A549 (cell line): ENCODE results near the gene NCEH1. TPM values are rescaled to one million over a fixed set of nuclear protein-coding genes. Genes with fewer than 3 reads are reported as not detected.
A peak's percentile ranks its signal among the peaks of the same experiment; 100 is the strongest.

Experiments
- ATAC-seq, 2 experiments: fragments of 200-7000 bp in 1 of 2; fragments of >200 bp in 1 of 2; cut with Nextera tagmentation in 1 of 2; cut with Tn5 transposase in 1 of 2; 3 replicates each; pipeline versions ENCODE4 v1.8.0 to v1.9.1; 2018 to 2020; ENCODE audit warnings: mild to moderate bottlenecking in 1 of 2, moderate library complexity in 1 of 2
- CTCF ChIA-PET: fragments of 300-600 bp; sonication (Branson Sonifier 250); formaldehyde crosslinking; extraction: SDS; loops from one replicate; lab custom pipeline; 2021; ENCODE audit warnings: antibody characterized with exemption, inconsistent platforms; lab: Yijun Ruan, JAX
- POLR2A ChIA-PET: fragments of 350-600 bp; formaldehyde crosslinking; extraction: SDS; loops from one replicate; lab custom pipeline; 2021; ENCODE audit warnings: antibody characterized with exemption, inconsistent platforms; lab: Yijun Ruan, JAX
- DNase-seq, 2 experiments: peaks; one replicate each; pipeline versions ENCODE4 v3.0.0 to v3.0.0-alpha.2; 2011 to 2016; ENCODE audit warnings: low read depth in 1 of 2, low spot score in 1 of 2
- FAIRE-seq: peaks from 2 replicates; lab custom pipeline; 2011; peaks lifted over from hg19 to GRCh38; lab: Jason Lieb, UNC
- H3K27ac ChIP-seq, 2 experiments: fragments of >200 bp; sonication (Bioruptor Twin); formaldehyde crosslinking; 3 replicates each; pipeline ENCODE4 v1.5.1; 2016 to 2017
- H3K4me1 ChIP-seq: fragments of >200 bp; sonication (Bioruptor Twin); formaldehyde crosslinking; 3 replicates; pipeline ENCODE4 v1.6.1; 2016
- H3K4me2 ChIP-seq: fragments of >200 bp; sonication (Bioruptor Twin); formaldehyde crosslinking; 3 replicates; pipeline ENCODE4 v1.6.1; 2016
- H3K4me3 ChIP-seq: fragments of >200 bp; sonication (Bioruptor Twin); formaldehyde crosslinking; 3 replicates; pipeline ENCODE4 v1.5.1; 2016
- H3K9me3 ChIP-seq: fragments of >200 bp; sonication (Bioruptor Twin); formaldehyde crosslinking; 3 replicates; pipeline ENCODE4 v1.6.1; 2016
- ATOH8 ChIP-seq: fragments of 250-450 bp; sonication (Bioruptor Pico); IDR thresholded peaks from 2 replicates; pipeline ENCODE4 v1.5.0; 2020; ENCODE audit warnings: low read depth, mild to moderate bottlenecking, moderate library complexity
- CBX2 ChIP-seq: fragments of 200-600 bp; sonication (generic); IDR thresholded peaks from 2 replicates; pipeline ENCODE4 v1.6.1; 2016; ENCODE audit warnings: low read depth, mild to moderate bottlenecking, borderline replicate concordance
- EHMT2 ChIP-seq: fragments of 200-600 bp; sonication (generic); IDR thresholded peaks from 2 replicates; pipeline ENCODE4 v1.6.1; 2016; ENCODE audit warnings: antibody characterized with exemption, low read depth, mild to moderate bottlenecking, moderate library complexity
- EP300 ChIP-seq, 2 experiments: fragments of >200 bp; sonication (Bioruptor Twin); formaldehyde crosslinking; IDR thresholded peaks; 2 replicates in 1 of 2; 3 replicates in 1 of 2; pipeline ENCODE4 v1.6.1; 2016 to 2017
- ESRRA ChIP-seq: fragments of 150-350 bp; IDR thresholded peaks from 2 replicates; pipeline ENCODE4 v1.6.1; 2014; ENCODE audit warnings: mild to moderate bottlenecking, low read length, borderline replicate concordance
- FOXS1 ChIP-seq: fragments of 250-450 bp; sonication (Bioruptor Pico); IDR thresholded peaks from 2 replicates; pipeline ENCODE4 v1.5.0; 2020; ENCODE audit warnings: mild to moderate bottlenecking, moderate library complexity
- HDAC2 ChIP-seq: fragments of 200-600 bp; sonication (generic); IDR thresholded peaks from 2 replicates; pipeline ENCODE4 v1.6.1; 2016
- HES2 ChIP-seq: fragments of >200 bp; sonication (Bioruptor Twin); formaldehyde crosslinking; IDR thresholded peaks from 2 replicates; pipeline ENCODE4 v1.6.1; 2016
- HOXA7 ChIP-seq: fragments of 250-450 bp; sonication (Bioruptor Pico); IDR thresholded peaks from 2 replicates; pipeline ENCODE4 v1.5.0; 2020; ENCODE audit warnings: mild to moderate bottlenecking, moderate library complexity
- JUN ChIP-seq, 2 experiments: fragments of >200 bp; sonication (Bioruptor Twin); formaldehyde crosslinking; IDR thresholded peaks; 2 replicates in 1 of 2; 3 replicates in 1 of 2; pipeline ENCODE4 v1.6.1; 2016 to 2017
- MAFK ChIP-seq: fragments of 450-650 bp; IDR thresholded peaks from 2 replicates; pipeline ENCODE4 v1.6.1; 2014; ENCODE audit not compliant: partially characterized antibody
- MAZ ChIP-seq: fragments of 150-350 bp; IDR thresholded peaks from 2 replicates; pipeline ENCODE4 v1.6.1; 2014; ENCODE audit warnings: antibody characterized with exemption, low read depth, low read length, borderline replicate concordance
- NFE2L2 ChIP-seq: fragments of 150-350 bp; conservative IDR thresholded peaks from 2 replicates; pipeline ENCODE4 v1.6.1; 2014; ENCODE audit warnings: low read length
- RARB ChIP-seq: fragments of 250-450 bp; sonication (Bioruptor Pico); IDR thresholded peaks from 2 replicates; pipeline ENCODE4 v1.8.0; 2021; ENCODE audit warnings: mild to moderate bottlenecking, moderate library complexity
- SMC3 ChIP-seq: fragments of >200 bp; sonication (Bioruptor Twin); formaldehyde crosslinking; IDR thresholded peaks from 3 replicates; pipeline ENCODE4 v1.6.1; 2018; ENCODE audit warnings: inconsistent platforms
- SREBF2 ChIP-seq: fragments of 450-650 bp; IDR thresholded peaks from 2 replicates; pipeline ENCODE4 v1.6.1; 2014; ENCODE audit warnings: mild to moderate bottlenecking, moderate library complexity
- ZFP36 ChIP-seq: fragments of 450-650 bp; IDR thresholded peaks from 2 replicates; pipeline ENCODE4 v1.6.1; 2014; ENCODE audit warnings: borderline replicate concordance; ENCODE audit not compliant: partially characterized antibody
- ZNF302 ChIP-seq: fragments of 250-450 bp; sonication (Bioruptor Pico); IDR thresholded peaks from 2 replicates; pipeline ENCODE4 v1.9.0; 2021; ENCODE audit warnings: inconsistent platforms, mild to moderate bottlenecking, moderate library complexity
- WGBS: methylation state at CpG from one replicate; pipeline ENCODE4 v1.1.6; 2017; ENCODE audit errors: missing lambda C conversion rate; 5-methylcytosine and 5-hydroxymethylcytosine counted together
- polyA plus RNA-seq, 4 experiments: library from polyadenylated mRNA; depleted of rRNA in 3 of 4; stranded (reverse); fragments of >200 nt; fragmentation: RNase III in 1 of 4; extraction: RNeasy Plus Mini Kit Qiagen cat#74134 plus additional on column Dnase treatment in 1 of 4; gene quantifications; 2 replicates in 3 of 4; 3 replicates in 1 of 4; pipeline ENCODE4 v1.2.3, GENCODE V29; 2011 to 2017
- TF ChIP-seq, protein P1 (sequence below): fragments of >200 bp; sonication (Bioruptor Twin); formaldehyde crosslinking; IDR thresholded peaks from 3 replicates; pipeline ENCODE4 v1.6.1; 2016
- TF ChIP-seq, protein P2 (sequence below): IDR thresholded peaks from 2 replicates; pipeline ENCODE4 v1.6.1; 2012

NCEH1 gene
- polyA plus RNA-seq, 2 of the 4 experiments (the other 2 are of a cell fraction), result 21.4 to 33.2 TPM

DNA sequence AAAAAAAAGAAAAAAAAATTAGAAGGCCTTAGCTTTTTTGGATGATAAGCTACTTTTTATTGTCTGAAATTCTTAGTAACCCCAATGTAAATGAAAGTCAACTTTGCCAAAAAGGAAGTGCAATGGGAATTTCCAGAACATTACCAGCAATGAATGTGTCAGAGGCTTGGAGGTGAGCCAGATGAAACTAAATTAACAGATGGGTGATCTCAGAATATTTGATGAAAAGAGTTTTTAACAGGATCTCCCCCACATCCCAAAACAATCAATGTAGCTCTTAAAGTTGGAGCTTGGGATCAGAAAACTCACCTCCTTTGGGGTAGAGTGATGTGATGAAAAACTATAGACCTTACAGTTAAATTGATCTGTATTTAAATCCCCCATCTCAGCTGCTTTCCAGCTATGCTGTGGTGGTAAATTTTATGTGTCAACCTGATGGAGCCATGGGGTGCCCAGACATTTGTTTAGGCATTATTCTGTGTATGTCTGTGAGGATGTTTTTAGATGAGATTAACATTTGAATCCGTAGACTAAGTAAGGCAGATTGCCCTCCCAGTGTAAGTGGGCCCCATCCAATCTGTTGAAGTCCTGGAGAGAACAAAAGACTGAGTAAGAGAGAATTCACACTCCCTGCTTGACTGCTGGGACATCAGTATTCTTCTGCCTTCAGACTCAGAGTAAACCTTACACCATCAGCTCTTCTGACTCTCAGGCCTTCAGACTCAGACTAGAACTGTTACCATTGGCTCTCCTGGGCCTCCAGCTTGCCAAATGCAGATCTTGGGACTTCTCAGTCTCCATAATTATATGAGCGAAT is 103.4 kb downstream of the NCEH1 start:
- peaks cover 9% of the 10 kb centered on the region; the same call in 1 of the 3 replicates for H3K4me1 ChIP-seq
- CTCF ChIA-PET, result interaction anchor here (0.6 to 5.7 kb wide), 7 partner anchors 11 to 130 kb away, joined by 3 to 34 read pairs (median 3); no protein-coding TSS in a partner anchor
- H3K4me2 ChIP-seq, result peak overlapping the region; percentile 28; the same call in 1 of the 3 replicates
- 51% methylated on average over 2 of the region's 2 CpGs for WGBS
- FAIRE-seq (no peak), ATAC-seq (no peak), DNase-seq (no peak)
- peak overlapping the region in 1 of 2 experiments; percentile 29; a peak in 2 of 6 replicates for H3K27ac ChIP-seq
- H3K9me3 ChIP-seq, result no peaks in the 10 kb centered on the region
- TF ChIP-seq SMC3 (no peak), ZFP36 (no peak), ZNF302 (CRISPR knock-in tag) (no peak), ATOH8 (no peak), RARB (CRISPR knock-in tag) (no peak), EHMT2 (no peak), SREBF2 (no peak), CBX2 (no peak), HES2 (no peak), MAZ (no peak), ESRRA (no peak), HDAC2 (no peak), NFE2L2 (no peak), HOXA7 (no peak), JUN (IDR thresholded peaks at IDR 0.05) (no peak), FOXS1 (no peak), MAFK (no peak)
- TF ChIP-seq, protein P1, sequence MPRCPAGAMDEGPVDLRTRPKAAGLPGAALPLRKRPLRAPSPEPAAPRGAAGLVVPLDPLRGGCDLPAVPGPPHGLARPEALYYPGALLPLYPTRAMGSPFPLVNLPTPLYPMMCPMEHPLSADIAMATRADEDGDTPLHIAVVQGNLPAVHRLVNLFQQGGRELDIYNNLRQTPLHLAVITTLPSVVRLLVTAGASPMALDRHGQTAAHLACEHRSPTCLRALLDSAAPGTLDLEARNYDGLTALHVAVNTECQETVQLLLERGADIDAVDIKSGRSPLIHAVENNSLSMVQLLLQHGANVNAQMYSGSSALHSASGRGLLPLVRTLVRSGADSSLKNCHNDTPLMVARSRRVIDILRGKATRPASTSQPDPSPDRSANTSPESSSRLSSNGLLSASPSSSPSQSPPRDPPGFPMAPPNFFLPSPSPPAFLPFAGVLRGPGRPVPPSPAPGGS, result no peak
- TF ChIP-seq, protein P2, sequence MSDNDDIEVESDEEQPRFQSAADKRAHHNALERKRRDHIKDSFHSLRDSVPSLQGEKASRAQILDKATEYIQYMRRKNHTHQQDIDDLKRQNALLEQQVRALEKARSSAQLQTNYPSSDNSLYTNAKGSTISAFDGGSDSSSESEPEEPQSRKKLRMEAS, result no peak
- no peak overlapping the region for H3K4me3 ChIP-seq
- POLR2A ChIA-PET, result interaction anchor here (0.8 kb wide), 1 partner anchor 17 kb away, joined by 3 read pairs; no protein-coding TSS in a partner anchor

- peaks cover 16% of the 10 kb centered on the region; the same call in 2 of the 3 replicates for H3K4me1 ChIP-seq
- ATAC-seq (no peak), FAIRE-seq (no peak), DNase-seq (no peak)
- TF ChIP-seq ESRRA, result no peak
- 82% methylated on average over 5 of the region's 5 CpGs for WGBS
- ChIA-PET CTCF (interaction anchor here (5.7 kb wide), 1 partner anchor 10 kb away, joined by 34 read pairs; no protein-coding TSS in a partner anchor), POLR2A (no interaction called here)
- H3K4me3 ChIP-seq, result no peak overlapping the region
- H3K9me3 ChIP-seq, result no peaks in the 10 kb centered on the region
- no peak overlapping the region for H3K4me2 ChIP-seq
- H3K27ac ChIP-seq, result no peak overlapping the region
Measured at GRCh38 chr3:172606021-172606420, 104.8 kb downstream of the NCEH1 start.

- ATAC-seq, result no peak
- no peak for DNase-seq
- POLR2A ChIA-PET, result no interaction called here
- Histone ChIP-seq H3K4me2 (no peak overlapping the region), H3K9me3 (no peaks in the 10 kb centered on the region), H3K4me3 (no peak overlapping the region), H3K27ac (no peak overlapping the region), H3K4me1 (peaks cover 16% of the 10 kb centered on the region; the same call in 2 of the 3 replicates)
- WGBS, result 96% methylated on average over 3 of the region's 3 CpGs
- CTCF ChIA-PET, result interaction anchor here (0.6 to 5.7 kb wide), 2 partner anchors 9 to 123 kb away, joined by 3 to 34 read pairs; no protein-coding TSS in a partner anchor
- TF ChIP-seq EP300 (IDR thresholded peaks at IDR 0.05), result no peak
- peak; percentile 33 for TF ChIP-seq MAFK
- no peak for FAIRE-seq
Measured at GRCh38 chr3:172604895-172605646, 105.8 kb downstream of the NCEH1 start.
